ENCODE measurements around the gene TSPAN5.
"Not testable (repeated sequence)": the region's sequence is repeated elsewhere in the genome, so short reads cannot be mapped to it uniquely, and the experiment has no call there.

The TSPAN5 gene

DNA sequence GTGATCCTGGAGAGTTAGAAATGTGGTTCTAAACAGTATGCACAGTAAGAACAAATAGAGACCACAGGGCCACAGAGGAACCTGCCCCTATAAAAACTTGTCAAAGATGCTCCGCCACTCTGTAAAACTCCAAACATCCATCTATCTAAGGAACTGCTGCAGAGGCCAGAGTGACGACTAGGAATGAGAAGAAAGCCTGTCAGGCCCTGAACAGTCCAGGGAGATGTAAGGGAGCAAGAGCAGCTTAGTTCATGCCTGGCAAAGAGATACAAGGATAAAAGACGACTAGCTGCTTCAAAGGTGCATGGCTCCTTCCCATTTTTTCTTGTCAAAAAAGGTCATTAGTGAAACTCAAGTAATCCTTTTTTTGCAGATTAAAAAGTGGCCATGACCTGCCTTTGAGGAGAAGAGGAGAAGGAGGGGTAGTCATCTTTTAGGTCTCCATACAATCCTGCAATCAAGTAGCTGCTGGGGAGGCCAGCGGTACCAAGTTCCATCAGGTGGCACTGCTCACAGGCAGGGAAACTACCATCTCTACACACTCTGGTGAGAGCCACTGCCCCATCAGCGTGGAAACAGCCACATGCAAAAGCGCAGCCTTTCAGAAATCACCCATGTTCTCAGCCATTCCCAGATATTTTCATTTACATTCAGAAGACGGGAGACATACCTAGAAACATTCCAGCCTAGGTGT lies 162.1 kb downstream of the TSPAN5 start:
- DNase-seq (ENCODE audit: low spot score) = no peak

DNA sequence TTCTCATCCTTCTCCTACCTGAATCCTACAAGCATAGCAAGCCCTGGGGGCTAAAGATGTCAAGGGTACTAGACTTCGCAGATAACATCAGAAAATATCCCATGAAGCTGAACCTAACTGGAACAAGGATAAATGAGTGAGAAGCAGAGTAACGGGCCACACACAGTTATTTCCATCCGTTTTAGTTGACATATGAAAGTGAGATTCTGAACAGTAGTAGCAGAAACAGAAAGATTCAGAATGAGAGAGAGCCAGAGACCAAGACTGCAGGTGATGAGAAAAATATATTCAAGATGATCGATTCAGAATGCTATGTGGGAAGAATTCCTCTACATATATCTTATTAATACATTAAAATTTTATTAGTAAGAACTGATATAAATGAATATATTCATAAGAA lies 165.1 kb downstream of the TSPAN5 start:
- DNase-seq (ENCODE audit: low spot score) = no peak

- no peak for DNase-seq (ENCODE audit: low spot score)
Measured at GRCh38 chr4:98491899-98492559, 166.4 kb downstream of the TSPAN5 start.

DNA sequence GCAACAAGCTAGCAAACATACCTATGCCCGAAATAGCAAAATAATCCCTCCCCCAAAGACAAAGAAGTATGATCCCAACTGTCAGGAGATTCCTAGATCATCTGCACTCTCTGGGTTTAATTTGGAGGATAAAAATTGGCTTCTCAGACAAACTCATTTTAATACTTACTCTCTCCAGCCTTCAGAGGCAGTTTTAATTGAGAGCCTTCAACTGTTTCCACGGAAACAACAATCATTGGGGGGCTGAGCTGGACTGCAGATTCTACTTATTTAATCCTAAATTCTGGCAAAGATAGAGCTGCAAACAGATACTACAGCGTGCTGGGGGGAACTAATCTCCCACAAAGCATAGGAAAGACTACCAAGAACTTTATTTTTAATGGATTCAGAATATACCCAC lies 168.2 kb downstream of the TSPAN5 start:
- DNase-seq (ENCODE audit: low spot score) = no peak

- no peak for DNase-seq (ENCODE audit: low spot score)
Measured at GRCh38 chr4:98485816-98486345, 172.5 kb downstream of the TSPAN5 start.

DNA sequence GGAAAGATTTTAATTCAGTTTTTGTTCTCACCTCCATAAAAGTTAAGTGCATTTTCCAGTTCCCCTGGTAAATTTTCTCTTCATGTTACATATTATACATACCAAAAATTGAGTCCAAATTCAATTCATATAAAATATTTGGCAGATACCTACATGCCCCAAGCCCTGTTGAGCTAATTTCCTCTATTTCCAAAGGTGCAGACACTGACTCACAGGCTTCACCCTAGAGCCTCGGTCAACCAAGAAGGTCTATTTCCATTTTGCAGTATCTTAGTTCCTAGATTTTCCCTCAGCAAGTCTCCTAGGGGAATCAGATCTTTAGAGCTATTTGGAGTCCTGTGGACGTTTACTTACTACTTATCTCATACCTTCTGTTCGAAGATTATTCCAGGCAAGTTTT lies 174.4 kb downstream of the TSPAN5 start:
- DNase-seq (ENCODE audit: low spot score) = no peak

- DNase-seq (ENCODE audit: low spot score) = no peak
Measured at GRCh38 chr4:98482847-98483806, 175.3 kb downstream of the TSPAN5 start.

- DNase-seq (ENCODE audit: low spot score) = no peak
Measured at GRCh38 chr4:98482503-98482846, 175.9 kb downstream of the TSPAN5 start.

GRCh38 chr4:98481167-98481566 lies 177.2 kb downstream of the TSPAN5 start:
- DNase-seq (ENCODE audit: low spot score) = no peak

DNA sequence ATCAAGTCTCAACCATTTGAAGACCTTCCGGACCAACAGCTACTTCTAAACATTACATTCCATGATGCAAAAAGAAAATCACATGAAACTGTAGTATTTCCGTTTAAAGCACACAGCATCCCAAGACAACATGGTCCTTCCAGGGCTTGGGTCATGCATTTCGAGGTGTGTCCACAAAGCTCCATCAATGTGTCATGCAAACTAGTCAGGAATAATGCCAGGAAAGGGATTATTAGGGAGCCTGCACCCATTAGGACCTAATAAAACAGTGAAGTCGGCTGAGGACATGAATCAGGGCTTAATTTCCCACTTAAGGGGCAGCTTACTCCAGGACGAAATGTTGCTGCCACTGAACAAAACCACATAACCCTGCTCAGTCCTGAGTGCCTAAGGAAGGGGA lies 177.9 kb downstream of the TSPAN5 start:
- DNase-seq (ENCODE audit: low spot score) = no peak

DNA sequence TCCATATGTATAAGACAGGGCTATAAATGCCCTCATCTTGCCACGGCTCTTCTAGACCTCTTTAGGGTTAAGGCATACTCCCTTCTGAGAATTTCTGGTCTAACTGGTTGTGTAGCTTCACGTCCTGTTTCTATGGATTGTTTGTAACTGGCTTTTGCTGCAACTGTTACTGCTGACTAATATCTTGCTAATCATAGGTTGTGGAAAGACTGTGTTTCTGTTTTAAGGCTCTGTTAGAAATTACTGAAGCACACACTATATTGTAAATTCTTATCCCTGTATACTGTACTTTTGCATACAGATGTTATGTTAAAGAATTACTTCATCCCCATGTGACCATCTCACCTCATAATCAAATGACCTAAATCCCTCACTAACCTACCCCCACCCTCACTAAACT lies 178.8 kb downstream of the TSPAN5 start:
- not testable (repeated sequence) for DNase-seq (ENCODE audit: low spot score)

GRCh38 chr4:98476891-98477290 lies 181.5 kb downstream of the TSPAN5 start:
- DNase-seq (ENCODE audit: low spot score) = no peak

- no peak for DNase-seq (ENCODE audit: low spot score)
Measured at GRCh38 chr4:98474408-98474844, 184.0 kb downstream of the TSPAN5 start.

- DNase-seq (ENCODE audit: low spot score) = no peak
Measured at GRCh38 chr4:98473046-98473445, 185.4 kb downstream of the TSPAN5 start.

GRCh38 chr4:98470831-98471230 lies 187.6 kb downstream of the TSPAN5 start:
- no peak for DNase-seq (ENCODE audit: low spot score)

DNA sequence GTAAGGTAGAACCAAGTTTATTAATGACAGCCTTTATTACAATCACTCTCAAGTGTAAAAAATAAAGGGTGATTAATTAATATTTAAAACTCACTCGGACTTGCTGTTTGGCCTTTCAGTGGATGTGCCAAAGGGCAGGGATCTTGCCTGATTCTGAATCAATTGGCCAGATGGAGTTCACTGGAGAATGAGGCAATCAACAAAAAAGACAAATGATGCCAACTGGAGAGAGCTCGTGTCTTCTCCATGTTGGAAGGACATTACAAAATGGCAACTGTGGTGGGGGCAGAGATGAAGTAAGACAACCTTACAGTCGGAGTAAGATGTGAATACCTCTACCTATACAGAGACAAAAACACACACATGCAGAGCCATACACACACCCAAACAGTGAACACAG lies 188.0 kb downstream of the TSPAN5 start:
- DNase-seq (ENCODE audit: low spot score) = no peak

DNA sequence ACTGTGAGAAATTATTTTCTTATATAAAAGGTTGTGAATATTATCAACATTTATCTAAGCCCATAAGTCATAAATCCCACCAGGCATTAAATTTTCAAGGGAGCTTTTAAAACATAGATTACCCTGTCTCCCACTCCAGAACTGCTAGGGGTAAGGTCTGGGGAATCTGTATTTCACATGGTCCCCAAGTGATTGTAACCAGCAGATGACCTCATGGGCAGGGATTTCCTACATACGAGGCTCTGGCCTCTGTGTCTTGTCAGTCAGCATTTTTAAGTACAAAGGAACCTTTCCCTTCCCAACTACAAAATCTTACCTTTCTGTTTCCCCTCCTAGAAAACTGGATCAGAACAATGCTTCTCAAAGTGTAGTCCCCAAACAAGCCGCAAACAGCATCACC lies 188.6 kb downstream of the TSPAN5 start:
- DNase-seq (ENCODE audit: low spot score) = no peak

- no peak for DNase-seq (ENCODE audit: low spot score)
Measured at GRCh38 chr4:98468709-98469108, 189.7 kb downstream of the TSPAN5 start.

DNA sequence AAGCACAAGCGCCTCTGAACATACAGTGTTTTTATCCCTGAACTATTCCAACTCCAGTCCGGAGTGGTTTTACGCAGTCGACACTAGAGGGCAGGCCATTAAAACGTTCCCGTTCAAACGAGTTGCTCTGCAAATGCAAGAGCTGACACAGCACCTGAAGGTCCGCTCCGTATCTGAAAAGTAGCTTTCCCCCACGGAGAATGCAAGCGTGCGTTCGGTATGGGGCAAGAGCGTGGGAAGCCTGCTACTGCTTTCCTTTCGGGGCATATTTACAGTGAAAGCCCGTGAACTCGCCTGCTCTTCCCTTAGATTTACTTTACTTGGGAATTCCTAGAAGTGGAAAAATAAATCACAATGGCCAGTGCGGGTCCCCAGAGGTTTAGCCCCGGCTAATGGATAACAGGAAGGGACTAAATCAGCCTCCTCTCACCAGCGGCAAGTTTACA lies 190.8 kb downstream of the TSPAN5 start:
- DNase-seq (ENCODE audit: low spot score) = peak; percentile 81

- DNase-seq (ENCODE audit: low spot score) = no peak
Measured at GRCh38 chr4:98466868-98467599, 191.4 kb downstream of the TSPAN5 start.

GRCh38 chr4:98462487-98462886 lies 195.9 kb downstream of the TSPAN5 start:
- no peak for DNase-seq (ENCODE audit: low spot score)
